Breast epithelium (tissue), 4 donors: ENCODE data around the gene ARFGAP1. TPM values are rescaled to one million over a fixed set of nuclear protein-coding genes. Genes with fewer than 3 reads are reported as not detected.

Experiments
- DNase-seq, 2 donors: peaks; one replicate each; pipeline ENCODE4 v3.0.0-alpha.2; 2019; ENCODE audit warnings: low spot score in 2 of 2
- H3K27ac ChIP-seq, 2 donors: fragments of 200-600 bp; sonication (generic) in 1 of 2; one replicate each; pipeline ENCODE4 v1.5.1; 2016 to 2019; ENCODE audit warnings: mild to moderate bottlenecking in 1 of 2
- H3K27me3 ChIP-seq, 2 donors: fragments of 200-600 bp; sonication (generic) in 1 of 2; one replicate each; pipeline versions ENCODE4 v1.5.1 to v1.6.0; 2017 to 2019; ENCODE audit warnings: control low read depth in 1 of 2, mild to moderate bottlenecking in 1 of 2
- H3K36me3 ChIP-seq: fragments of 200-600 bp; one replicate; pipeline ENCODE4 v1.5.1; 2019
- H3K4me1 ChIP-seq, 2 donors: fragments of 200-600 bp; sonication (generic); one replicate each; pipeline ENCODE4 v1.5.1; 2016 to 2019; ENCODE audit warnings: control low read depth in 1 of 2
- H3K4me3 ChIP-seq, 3 donors: fragments of 200-600 bp; sonication (generic); 1 replicate in 2 of 3; 2 replicates in 1 of 3; pipeline ENCODE4 v1.5.1; 2016 to 2019; ENCODE audit warnings: mild to moderate bottlenecking in 3 of 3, moderate library complexity in 2 of 3
- H3K9me3 ChIP-seq, 2 donors: fragments of 200-600 bp; sonication (generic) in 1 of 2; one replicate each; pipeline ENCODE4 v1.5.1; 2016 to 2019; ENCODE audit warnings: control low read depth in 1 of 2
- CTCF ChIP-seq, 3 donors: fragments of 450-650 bp; IDR thresholded peaks; one replicate each; pipeline ENCODE4 v1.5.1; 2016 to 2017; ENCODE audit warnings: antibody characterized with exemption in 3 of 3, mild to moderate bottlenecking in 3 of 3, moderate library complexity in 3 of 3
- POLR2A ChIP-seq: fragments of 450-650 bp; IDR thresholded peaks from one replicate; pipeline ENCODE4 v1.6.1; 2016; ENCODE audit warnings: antibody characterized with exemption, mild to moderate bottlenecking, moderate library complexity
- POLR2AphosphoS5 ChIP-seq, 3 donors: sonication (generic); formaldehyde crosslinking; IDR thresholded peaks; one replicate each; pipeline ENCODE4 v1.6.1; 2017; ENCODE audit warnings: antibody characterized with exemption in 3 of 3
- intact Hi-C: fragments of 100-400 bp; cut with DNase I; formaldehyde crosslinking; loops from one replicate; pipeline ENCODE4 v1.15.1; 2023; ENCODE audit warnings: low total_unique reads
- total RNA-seq, 3 donors: library from RNA; depleted of rRNA; stranded (reverse); fragments of >200 nt; gene quantifications; one replicate each; pipeline ENCODE4 v1.1.0, GENCODE V29; 2016

Gene ARFGAP1
- total RNA-seq, 3 donors from 2014 or later, result 24.3 to 44.6 (median 38.2) TPM

- Histone ChIP-seq H3K27ac (no peak overlapping the region), H3K4me1 (no peaks in the 10 kb centered on the region), H3K4me3 (no peak overlapping the region), H3K36me3 (no peaks in the 10 kb centered on the region), H3K27me3 (peaks cover 0 to 49% of the 10 kb centered on the region in 2 donors), H3K9me3 (no peaks in the 10 kb centered on the region)
- TF ChIP-seq POLR2A (no peak), CTCF (IDR thresholded peaks at IDR 0.05) (no peak), POLR2AphosphoS5 (IDR thresholded peaks at IDR 0.05) (no peak)
- no peak for DNase-seq
- intact Hi-C loops, result no loop called here
Measured at GRCh38 chr20:63320616-63321147, 48.1 kb downstream of the ARFGAP1 start.

GRCh38 chr20:63321148-63321831, 48.7 kb downstream of the ARFGAP1 start:
- H3K4me3 ChIP-seq, result no peak overlapping the region

GRCh38 chr20:63322146-63322932, 49.7 kb downstream of the ARFGAP1 start:
- Histone ChIP-seq H3K36me3 (no peaks in the 10 kb centered on the region), H3K27me3 (peaks cover 0 to 51% of the 10 kb centered on the region in 2 donors), H3K27ac (no peak overlapping the region), H3K4me1 (no peaks in the 10 kb centered on the region), H3K4me3 (no peak overlapping the region), H3K9me3 (no peaks in the 10 kb centered on the region)
- TF ChIP-seq POLR2AphosphoS5 (IDR thresholded peaks at IDR 0.05) (no peak), CTCF (IDR thresholded peaks at IDR 0.05) (no peak)
- intact Hi-C loops, result no loop called here
- no peak for DNase-seq

More at GRCh38 chr20:63321148-63321831, 48.7 kb downstream of the ARFGAP1 start:
- no peaks in the 10 kb centered on the region for H3K9me3 ChIP-seq
- intact Hi-C loops, result no loop called here
- DNase-seq, result no peak
- TF ChIP-seq POLR2A (no peak), CTCF (IDR thresholded peaks at IDR 0.05) (no peak), POLR2AphosphoS5 (IDR thresholded peaks at IDR 0.05) (no peak)
- no peaks in the 10 kb centered on the region for H3K36me3 ChIP-seq
- no peaks in the 10 kb centered on the region for H3K4me1 ChIP-seq
- H3K27ac ChIP-seq, result no peak overlapping the region
- H3K27me3 ChIP-seq, result peaks cover 0 to 49% of the 10 kb centered on the region in 2 donors

DNA sequence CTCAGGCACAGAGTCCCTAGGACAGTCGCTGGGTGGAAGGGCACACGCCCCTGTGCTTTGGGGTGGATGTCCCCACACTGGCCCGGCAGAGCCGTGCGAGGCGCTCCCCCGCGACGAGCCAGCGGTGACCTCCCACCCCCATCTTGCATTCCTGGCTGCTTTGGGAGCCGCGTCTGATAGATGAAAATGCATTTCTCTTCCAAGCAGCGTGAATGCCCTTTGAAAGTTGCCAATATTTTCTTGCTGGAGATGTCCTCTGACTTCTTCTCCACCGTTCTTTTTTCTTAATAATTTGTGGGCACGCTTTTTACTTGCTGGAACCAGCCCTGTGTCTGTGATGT, 50.3 kb downstream of the ARFGAP1 start:
- Histone ChIP-seq H3K27me3 (peaks cover 0 to 57% of the 10 kb centered on the region in 2 donors), H3K36me3 (no peaks in the 10 kb centered on the region), H3K4me1 (no peaks in the 10 kb centered on the region), H3K27ac (no peak overlapping the region), H3K9me3 (no peaks in the 10 kb centered on the region), H3K4me3 (no peak overlapping the region)
- no peak for DNase-seq
- intact Hi-C loops, result no loop called here
- TF ChIP-seq POLR2AphosphoS5 (IDR thresholded peaks at IDR 0.05) (no peak), CTCF (IDR thresholded peaks at IDR 0.05) (no peak), POLR2A (no peak)
